ENCODE results near the gene RETN.

DNA sequence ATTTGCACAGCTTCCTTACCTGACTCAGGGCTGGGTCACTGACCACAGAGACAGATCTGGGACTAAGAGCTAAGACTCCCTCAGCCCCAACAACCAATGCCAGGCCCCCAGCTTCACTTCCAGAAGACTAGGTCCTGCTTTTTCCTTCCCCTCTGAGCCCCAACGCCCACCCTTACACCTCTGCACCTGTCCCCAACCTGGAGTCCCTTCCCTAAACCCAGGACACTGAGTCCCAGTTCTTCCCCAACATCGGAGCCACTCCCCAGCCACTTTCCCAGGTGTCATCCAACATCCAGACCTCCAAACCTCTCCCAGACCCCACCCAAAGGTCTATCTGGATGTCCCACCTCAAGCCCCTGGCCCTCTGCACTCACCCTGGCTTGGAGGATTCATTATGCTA is 30.2 kb downstream of the RETN start:
- TF ChIP-seq, protein P1, sequence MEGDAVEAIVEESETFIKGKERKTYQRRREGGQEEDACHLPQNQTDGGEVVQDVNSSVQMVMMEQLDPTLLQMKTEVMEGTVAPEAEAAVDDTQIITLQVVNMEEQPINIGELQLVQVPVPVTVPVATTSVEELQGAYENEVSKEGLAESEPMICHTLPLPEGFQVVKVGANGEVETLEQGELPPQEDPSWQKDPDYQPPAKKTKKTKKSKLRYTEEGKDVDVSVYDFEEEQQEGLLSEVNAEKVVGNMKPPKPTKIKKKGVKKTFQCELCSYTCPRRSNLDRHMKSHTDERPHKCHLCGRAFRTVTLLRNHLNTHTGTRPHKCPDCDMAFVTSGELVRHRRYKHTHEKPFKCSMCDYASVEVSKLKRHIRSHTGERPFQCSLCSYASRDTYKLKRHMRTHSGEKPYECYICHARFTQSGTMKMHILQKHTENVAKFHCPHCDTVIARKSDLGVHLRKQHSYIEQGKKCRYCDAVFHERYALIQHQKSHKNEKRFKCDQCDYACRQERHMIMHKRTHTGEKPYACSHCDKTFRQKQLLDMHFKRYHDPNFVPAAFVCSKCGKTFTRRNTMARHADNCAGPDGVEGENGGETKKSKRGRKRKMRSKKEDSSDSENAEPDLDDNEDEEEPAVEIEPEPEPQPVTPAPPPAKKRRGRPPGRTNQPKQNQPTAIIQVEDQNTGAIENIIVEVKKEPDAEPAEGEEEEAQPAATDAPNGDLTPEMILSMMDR (IDR thresholded peaks at IDR 0.05; ENCODE audit: low read depth, low read length): no peak
- no peak for TF ChIP-seq POLR2A (IDR thresholded peaks at IDR 0.05; ENCODE audit: extremely low read depth, insufficient read length)
- TF ChIP-seq, protein P2, sequence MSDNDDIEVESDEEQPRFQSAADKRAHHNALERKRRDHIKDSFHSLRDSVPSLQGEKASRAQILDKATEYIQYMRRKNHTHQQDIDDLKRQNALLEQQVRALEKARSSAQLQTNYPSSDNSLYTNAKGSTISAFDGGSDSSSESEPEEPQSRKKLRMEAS (IDR thresholded peaks at IDR 0.05; ENCODE audit: low read depth, low read length): no peak
